LNCAP (cell line): Measurements from ENCODE around the gene NT5M.

Experiments
- CTCF ChIP-seq: fragments of 450-650 bp; IDR thresholded peaks from 2 replicates; pipeline ENCODE4 v1.5.1; 2017; ENCODE audit warnings: mild to moderate bottlenecking

The NT5M gene

GRCh38 chr17:17342242-17342945 lies 39.2 kb downstream of the NT5M start:
- TF ChIP-seq CTCF: no peak

- TF ChIP-seq CTCF: no peak
These were observed 40.1 kb downstream of the NT5M start for GRCh38 chr17:17343160-17343735.

GRCh38 chr17:17343896-17344506 lies 40.8 kb downstream of the NT5M start:
- no peak for TF ChIP-seq CTCF

GRCh38 chr17:17344507-17345293 lies 41.5 kb downstream of the NT5M start:
- TF ChIP-seq CTCF: no peak

- TF ChIP-seq CTCF: no peak
These were observed 42.1 kb downstream of the NT5M start for GRCh38 chr17:17345294-17345597.

- no peak for TF ChIP-seq CTCF
These were observed 42.7 kb downstream of the NT5M start for GRCh38 chr17:17345686-17346427.
